Amygdala (tissue), 56 donors: ENCODE measurements around the gene COQ2.

ENCODE experiments used
- DNase-seq, 56 donors: peaks; one replicate each; lab custom pipeline; 2025; lab: John Stamatoyannopoulos, UW

COQ2 gene

GRCh38 chr4:83219344-83220331 lies 65.0 kb downstream of the COQ2 start:
- peak in 5 of 56 donors; percentile 2 to 43 (median 32) for DNase-seq

GRCh38 chr4:83217721-83218522 lies 66.7 kb downstream of the COQ2 start:
- DNase-seq, result peak in 1 of 56 donors; percentile 9

- no peak for DNase-seq
Observed at GRCh38 chr4:83216959-83217683, 67.5 kb downstream of the COQ2 start.

- no peak for DNase-seq
Observed at GRCh38 chr4:83214079-83214478, 70.5 kb downstream of the COQ2 start.
